Glomerular visceral epithelial cell (primary cell): ENCODE results near the gene FBN1.

ENCODE experiments used
- DNase-seq: peaks from one replicate; pipeline ENCODE4 v3.0.0-alpha.2; 2016; ENCODE audit errors: extremely low spot score

FBN1 gene

DNA sequence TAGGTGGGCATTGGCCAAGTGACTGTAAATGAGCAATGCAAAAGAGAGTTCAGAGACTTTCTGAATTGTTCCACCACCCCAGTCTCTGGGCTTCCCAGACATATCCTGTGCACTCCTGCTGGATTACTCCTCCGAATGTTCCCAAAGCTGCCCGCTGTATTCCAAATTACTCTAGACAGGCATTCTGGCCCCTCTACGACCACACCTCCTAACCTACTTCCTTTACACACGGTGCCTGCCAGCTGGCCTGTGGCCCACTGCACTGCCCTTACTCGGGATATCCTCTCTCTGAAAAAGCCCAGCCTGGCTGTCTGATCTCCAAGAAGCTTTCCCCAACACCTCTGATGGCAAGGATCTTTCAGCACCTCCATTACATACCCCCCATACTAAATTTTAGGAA is 247.7 kb downstream of the FBN1 start:
- no peak for DNase-seq

DNA sequence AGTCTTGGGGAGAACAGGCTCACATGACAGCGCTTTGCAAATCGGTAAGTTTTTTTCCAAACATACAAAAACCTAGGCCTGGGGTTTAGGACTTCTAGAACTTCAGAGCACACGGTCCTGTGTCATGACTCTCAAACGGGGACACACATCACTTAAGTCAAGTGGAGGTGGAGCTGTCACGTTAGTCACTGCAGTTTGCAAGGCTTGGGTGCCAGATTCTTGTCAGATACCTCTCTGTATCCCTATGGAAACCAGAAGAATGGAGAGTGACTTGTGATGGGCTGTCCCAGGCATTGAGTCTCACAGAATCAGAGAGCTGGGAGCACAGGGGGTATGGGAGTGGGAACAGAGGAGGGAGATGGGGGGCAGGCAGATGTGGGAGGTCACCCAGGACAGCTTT is 249.5 kb downstream of the FBN1 start:
- no peak for DNase-seq

DNA sequence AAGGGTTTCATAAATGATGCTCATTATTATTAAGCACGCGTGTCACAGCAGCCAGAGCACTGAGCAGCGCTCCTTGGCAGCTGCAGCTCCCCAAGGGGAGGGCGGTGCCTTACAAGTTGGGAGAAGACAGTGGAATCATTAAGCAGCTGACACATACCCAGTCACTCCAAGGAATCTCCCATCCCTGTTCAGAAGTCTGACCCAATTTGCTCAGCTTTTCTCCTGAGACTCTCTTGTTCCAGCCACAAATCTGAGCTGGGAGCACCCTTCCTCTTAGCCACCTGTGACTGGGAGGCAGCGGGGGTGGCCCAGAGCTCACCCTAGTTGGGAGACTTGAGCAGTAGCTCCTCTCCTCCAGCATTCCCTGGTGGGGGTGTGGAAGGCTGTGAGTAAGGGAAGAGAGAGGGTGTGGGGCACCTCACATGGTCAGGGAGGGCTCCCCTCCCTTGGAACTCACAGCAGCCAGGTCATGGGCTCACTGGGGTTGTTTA is 249.9 kb downstream of the FBN1 start:
- peak; percentile 69 for DNase-seq

DNA sequence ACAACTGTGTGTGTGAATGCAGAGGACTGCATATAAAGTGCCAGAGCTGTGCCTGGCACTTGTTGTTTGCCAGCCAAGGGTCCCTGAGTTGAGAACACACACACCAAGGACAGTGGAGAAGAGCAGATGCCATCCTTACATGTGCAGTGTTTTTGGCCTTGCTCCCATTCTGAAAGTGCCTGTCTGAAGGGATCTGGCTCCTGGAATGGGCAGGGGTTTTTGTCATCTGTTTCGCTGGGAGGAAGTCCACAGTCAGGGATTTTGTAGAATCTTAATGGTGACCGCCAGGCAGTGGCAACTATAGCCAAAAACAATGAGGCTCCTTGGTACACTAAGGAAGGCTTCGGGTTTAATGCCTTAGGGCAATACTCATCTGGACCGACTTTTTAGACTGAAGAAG is 250.5 kb downstream of the FBN1 start:
- no peak for DNase-seq

DNA sequence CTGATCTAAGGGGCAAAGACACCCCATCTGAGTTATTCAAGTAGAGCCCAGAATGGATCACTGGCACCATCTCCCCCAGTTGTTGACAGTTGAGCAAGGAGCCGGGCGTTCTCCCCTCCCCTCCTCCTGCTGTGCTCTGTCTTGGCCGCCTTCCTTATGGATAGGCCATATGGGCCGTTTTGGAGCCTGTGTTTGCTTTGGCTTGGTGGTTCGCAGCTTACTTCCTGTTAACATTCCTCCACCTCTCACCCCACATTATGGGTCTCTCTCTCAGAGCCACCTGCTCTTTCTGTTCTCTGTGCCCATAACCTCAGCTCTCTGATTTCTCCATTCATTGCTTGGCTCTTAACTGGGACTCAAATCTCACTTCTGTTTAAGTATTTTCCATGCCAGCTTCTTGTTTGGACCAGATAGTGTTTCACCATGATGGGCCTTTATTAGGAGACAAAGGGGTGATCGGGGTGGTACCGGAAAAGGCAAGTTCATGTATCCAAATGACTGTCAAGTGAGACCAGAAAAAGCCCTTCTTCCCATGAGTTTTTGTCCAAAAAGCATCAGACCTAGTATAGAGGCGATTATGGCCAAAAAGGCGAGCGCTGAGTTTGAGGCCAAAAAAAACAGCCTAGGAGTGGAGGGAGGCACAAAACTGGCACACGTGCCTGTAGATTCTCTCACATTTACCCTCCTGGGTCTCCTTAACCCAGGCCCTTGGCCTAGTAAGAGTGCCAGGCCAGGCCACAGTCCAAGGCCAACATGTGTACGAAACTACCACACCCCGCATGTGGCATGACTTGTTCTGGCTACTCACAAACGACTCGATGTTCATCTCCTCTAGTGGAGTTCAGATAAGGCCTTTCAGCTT is 251.6 kb downstream of the FBN1 start:
- no peak for DNase-seq

DNA sequence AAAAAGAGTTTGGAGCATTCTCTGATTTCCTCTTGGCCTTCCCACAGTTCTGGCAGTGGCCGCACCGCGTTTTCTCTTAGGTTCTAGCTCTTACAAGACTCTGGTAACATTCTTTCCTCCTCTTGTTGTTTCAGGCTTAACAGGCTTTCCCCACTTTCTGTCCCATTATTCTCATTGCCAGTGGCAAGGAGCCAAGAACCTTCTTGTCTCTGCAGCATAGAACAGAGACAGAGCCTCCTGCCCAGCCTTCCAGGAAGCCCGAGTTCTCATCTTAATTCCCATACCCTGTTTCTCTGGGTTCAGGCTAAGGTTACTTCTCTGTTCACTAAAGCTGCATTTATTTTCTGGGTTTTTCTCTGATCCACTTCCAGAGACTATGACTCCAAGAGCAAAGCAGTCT is 253.2 kb downstream of the FBN1 start:
- DNase-seq = no peak

DNA sequence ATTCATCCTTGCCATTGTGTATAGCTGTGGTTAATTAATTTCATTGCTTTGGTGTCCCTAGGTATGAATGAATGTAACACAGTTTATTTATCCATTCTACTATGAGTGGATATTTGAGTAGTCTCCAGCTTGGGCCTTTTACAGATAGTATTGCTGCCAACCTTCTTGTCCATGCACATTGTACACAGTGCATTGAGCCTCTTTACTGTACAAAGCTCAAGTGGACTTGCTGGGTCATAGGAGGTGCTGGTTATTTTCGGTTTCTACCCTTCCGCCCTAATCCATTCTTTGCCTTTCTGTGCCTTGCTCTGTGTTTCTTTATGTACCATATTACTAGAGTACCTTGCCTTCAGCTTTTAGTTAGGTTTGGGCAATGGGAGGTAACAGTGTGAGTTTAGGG is 253.6 kb downstream of the FBN1 start:
- DNase-seq = no peak

DNA sequence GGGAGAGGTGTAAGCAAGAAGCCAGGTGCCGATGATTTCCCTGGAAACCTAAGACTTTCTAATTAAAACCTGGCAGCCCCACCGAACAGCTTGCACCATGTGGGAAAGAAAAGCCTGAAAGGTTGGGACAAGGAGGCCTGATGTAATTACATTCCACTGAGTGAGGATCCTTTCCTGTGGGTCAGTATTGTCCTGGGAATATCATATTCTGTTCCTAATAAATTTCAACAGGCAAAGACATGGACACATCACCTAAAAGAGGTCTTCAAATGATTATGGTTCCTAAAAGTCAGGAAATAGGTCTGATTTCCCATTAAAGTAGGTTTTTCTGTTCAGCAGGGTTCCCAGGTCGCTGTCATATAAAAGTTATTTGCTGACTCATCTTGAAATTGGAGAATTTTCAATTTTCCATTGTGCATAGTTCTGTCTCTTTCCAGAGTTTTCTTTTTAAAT is 255.8 kb downstream of the FBN1 start:
- DNase-seq = no peak

DNA sequence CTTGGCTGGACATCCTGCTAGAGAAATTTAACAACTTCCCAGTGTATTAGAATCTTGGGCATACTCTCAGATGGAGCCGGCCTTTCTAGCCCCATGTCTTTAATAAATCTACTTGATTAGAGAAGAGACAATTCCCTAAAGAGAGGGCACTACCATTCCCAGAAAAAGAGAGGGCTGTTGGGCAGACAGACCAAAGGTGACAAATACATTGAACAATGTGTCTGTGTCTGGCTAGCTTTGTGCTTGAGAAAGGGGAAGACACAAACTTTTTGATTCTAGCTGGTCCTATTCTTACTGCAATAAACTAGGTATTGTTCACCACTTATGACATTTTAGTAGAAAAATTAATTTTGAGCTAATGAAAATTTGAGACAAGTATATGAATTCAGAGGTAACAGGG is 256.6 kb downstream of the FBN1 start:
- no peak for DNase-seq

DNA sequence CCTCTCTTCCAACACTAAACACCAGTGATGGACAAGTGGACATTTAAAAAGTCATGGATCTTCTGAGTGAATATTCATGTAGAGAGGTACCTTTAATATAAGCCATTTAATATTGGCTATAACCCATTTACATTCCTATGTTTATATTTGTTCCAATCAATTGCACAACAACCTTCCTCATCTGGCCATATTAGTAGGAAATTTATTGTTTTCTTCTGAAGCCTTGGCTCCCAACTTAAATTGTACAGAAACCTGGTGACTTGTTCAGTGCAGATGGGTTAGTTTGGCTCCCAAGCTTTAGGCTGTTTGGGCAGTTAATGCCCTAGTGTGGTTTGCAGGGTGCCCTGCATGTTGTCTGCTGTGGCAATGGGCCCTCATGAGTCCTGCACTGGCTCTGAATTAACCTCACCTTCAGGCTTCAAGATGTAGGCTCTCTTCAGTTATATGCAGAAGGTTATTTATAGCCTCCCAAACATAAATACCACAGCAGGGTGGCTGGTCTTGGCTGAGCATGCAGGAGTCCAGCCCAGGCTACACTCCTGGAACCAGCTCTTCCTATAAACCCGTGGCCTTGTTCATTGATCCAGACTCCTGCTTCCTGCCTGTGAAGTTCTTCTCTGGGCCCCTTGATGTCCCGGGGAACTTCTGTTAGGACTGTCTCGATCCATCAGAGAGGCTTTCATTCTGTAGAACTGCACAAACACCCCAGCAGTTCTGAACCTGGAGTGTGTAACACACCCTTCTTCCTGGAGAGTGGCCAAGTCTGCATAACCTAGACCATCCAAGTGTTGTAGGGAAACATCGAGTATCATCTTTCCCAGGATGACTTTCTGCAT is 257.3 kb downstream of the FBN1 start:
- no peak for DNase-seq

DNA sequence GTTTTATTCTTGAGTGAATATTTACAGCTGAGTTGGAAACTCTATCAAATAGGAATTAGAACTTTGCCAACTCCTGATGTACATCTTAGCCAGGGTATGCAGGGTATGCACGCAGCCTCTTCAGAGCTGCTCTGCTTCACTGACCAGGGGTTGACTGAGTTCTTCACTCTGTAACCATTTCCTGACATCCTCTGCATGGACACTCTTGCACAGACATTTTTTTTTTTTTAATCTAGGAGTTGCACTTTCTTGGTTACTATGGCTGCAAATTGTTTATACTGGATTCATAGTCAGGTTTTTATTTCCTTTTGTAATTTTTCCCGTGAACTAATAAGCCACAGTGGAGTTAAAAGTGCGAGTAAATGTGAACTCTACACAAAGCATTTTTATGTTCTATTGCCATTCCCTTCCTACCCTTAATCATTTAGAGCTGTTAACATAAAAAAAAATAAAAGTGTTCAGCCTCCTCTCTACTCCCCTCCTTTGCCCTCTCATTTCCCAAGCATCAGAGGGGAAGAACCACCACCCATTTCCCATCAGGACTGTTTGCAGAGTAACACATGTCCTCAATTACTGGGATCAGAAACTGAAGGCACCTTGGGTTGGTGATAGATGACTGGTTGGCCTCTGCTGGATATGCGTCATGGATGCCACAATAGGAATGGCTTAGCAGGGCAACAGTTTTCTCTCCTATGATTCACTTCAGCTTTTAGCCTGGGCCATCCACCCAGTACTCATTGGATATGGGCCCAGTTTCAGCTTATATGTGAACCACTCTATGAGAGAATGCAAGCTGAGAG is 260.3 kb downstream of the FBN1 start:
- DNase-seq = peak; percentile 77

DNA sequence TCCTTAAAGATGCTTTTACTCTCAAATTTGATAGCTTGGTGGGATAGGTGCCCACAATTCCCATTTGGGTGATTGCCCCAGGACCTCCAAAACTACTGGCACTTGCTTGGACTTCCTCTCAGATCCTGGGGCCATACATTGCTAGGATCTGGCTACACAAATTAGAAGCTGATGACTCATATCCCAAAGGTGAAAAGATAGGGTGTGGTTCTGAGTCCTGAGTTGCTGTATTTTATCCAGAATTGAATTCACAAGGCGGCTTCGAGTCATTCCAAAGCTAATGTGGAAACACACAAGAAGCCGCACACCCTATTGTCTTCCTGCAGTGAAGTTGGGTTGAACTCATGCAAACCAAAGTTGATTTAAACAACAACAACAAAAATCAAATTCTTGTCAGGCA is 260.9 kb downstream of the FBN1 start:
- DNase-seq = no peak

DNA sequence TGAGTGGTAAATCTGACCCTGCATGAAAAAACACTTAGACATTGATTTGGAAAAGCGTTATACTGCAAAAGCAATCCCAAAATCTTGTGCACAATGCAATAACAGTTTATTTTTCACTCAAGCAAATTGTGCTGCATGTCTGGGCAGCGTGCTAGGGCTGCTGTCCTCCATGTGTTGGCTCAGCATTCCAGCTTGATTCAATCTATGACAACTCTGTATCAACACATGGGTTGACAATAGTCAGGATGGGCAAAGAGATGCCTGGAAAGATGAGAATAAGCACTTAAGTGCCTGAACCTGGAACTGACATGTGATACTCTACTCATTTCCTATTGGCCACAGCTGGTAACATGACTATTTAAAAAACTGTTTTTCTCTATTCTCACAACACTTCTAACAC is 262.5 kb downstream of the FBN1 start:
- DNase-seq = no peak

DNA sequence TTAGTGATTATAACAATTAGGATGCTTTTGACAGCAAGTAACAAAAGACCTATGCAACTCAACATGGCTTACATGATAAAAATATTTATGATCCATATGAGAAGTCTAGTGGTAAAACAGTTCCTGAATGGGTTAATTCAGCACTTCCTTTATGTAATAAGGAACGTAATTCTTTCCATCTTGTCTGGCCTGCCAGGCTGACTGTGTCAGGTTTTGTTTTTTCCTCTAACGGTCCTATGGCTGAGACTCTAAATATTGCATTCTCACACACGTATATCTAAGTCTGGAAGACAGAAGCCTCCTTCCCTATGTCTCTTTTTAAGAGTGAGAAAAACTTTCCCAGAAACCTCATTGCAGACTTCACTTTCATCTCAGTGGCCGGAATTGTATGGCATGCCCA is 263.6 kb downstream of the FBN1 start:
- no peak for DNase-seq

DNA sequence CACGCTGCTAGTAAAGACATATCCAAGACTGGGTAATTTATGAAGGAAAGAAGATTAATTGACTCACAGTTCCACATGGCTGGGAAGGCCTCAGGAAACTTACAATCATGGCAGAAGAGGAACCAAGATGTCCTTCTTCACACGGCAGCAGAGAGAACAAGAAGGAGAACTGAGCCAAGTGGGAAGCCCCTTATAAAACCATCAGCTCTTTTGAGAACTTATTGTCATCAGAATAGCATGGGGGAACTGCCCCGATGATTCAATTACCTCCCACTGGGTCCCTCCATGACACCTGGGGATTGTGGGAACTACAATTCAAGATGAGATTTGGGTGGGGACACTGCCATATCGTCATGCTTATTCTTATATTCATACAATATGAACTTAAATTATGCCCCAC is 265.3 kb downstream of the FBN1 start:
- no peak for DNase-seq

DNA sequence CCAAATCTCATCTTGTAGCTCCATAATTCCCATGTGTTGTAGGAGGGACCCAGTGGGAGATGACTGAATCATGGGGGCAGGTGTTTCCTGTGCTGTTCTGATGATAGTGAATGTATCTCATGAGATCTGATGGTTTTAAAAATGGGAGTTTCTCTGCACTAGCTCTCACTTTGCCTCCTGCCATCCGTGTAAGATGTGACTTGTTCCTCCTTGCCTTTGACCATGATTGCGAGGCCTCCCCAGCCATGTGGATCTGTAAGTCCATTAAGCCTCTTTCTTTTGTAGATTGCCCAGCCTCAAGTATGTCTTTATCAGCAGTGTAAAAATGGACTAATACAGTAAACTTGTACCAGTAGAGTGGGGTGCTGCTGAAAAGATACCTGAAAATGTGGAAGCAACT is 269.7 kb downstream of the FBN1 start:
- no peak for DNase-seq

DNA sequence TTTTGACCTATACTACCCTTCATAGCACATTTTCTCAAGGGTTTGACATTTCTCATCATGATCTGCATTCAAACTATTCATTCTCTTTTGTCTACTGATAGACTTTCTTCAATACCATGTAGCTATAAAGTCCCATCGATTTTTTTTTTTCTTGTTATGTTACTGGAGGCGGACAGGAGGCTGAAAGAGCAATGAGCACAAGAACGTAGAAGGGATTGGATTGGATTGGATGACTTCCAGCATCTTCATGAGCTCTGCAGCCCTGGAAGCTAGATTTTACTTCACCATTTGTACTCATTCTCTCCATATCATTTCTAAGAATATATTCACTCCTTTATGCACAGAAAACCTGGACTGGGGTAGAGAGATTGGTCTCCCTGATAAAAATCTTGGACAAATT is 271.0 kb downstream of the FBN1 start:
- no peak for DNase-seq

DNA sequence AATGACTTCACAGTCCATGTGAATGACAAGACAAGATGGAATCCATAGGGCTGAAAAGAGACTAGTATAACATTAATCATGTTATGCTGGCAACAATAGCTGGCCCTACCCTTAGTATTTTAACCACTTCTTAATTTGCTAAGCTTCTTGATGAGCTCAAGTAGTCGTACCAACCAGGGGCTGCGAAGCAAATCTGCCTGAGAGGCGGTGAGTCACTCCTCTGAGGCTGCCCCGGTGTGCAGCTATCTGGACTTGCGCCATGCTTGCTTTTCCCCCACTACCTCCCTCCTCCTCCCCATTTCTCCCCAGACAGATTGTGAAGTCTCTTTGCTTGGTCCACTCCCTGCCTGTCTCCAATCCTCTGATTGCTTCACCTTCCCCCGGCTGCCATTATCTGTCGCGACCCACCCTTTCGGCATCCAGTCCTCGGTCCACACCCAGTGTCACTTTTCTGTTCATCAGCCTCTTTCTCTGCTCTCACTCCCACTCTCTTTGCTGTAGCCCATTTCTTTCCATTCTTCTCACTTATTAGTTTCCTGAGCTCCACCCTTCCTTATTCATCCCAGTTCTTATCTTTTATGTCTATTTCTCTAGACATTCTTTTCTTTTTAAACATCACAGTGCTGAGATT is 271.6 kb downstream of the FBN1 start:
- peak; percentile 85 for DNase-seq

DNA sequence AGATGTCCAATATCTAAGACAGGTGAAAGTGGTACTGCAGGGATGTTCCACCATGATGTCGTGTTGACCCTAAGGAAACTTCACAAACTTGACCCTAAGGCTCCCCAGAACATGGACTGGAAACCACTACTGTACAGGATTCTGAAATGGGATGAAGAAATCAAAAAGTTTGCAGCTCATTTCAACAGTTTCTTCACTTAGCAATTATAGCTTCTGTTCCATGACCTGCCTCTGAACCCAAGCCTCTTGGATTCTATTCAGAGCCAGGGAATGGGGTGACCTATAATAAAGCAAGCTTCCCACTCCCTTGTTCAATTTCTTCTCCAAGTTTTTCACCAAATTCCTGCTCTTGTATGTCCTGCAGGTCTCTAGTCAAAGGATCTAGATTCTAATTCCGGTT is 273.5 kb downstream of the FBN1 start:
- no peak for DNase-seq

DNA sequence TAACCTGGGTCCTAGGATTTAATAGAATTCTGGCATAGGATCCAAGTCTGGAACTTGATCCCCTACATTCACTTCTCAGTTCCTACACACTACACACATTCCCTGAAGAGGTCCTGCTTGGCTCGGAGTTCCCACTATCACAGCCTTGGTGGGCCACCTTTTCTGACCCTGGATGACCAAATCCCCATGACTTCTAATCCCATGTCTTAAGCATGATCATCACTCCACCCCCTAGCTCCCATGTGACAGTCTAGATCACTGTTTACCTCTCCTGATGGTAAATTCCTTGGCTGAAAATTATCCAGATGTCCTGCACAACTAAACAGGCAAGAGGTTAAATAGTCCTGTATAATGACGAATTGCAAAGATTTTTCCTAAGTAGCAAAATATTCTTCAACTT is 274.0 kb downstream of the FBN1 start:
- DNase-seq = no peak

DNA sequence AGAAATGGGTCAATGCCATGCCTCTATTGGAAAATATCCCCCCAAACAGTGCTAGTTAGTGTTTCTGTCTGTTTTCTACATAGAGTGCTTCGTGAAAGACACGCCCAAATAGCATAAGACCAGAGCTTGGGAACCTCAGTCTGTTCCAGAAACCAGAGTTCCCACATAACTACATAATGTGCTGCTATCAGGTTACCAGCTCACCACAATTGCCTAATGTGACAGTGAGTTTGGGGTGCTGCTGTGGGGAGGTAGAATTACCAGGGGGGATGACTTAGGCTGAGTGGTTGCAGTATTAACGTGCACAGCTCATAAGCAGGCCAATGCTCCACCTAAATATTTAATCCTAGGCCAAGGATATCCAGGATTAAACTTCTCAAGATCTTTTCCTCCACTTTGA is 275.0 kb downstream of the FBN1 start:
- DNase-seq = peak; percentile 46

DNA sequence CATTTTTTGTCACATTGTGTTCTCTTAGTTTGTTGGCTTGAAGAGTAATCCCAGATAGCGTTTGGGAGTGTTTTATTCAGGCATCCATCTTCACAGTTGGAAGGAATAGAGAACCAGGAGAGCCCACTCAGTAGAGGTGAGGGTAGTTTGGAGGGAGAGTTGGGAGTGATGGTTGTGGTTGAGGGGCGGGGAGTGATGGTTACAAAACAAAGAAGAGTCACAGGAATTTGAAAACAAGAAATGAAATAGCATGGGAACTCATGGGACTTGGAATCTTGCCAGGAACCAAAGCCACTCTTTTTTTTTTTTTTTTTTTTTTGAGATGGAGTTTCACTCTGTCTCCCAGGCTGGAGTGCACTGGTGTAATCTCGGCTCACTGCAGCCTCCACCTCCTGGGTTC is 278.0 kb downstream of the FBN1 start:
- DNase-seq = no peak
